H9 (cell line): ENCODE measurements around the gene SH2D1B. TPM values are rescaled to one million over a fixed set of nuclear protein-coding genes. Genes with fewer than 3 reads are reported as not detected.

Source experiments
- DNase-seq: peaks from one replicate; pipeline ENCODE4 v3.0.0-alpha.2; 2017
- H2AFZ ChIP-seq: one replicate; pipeline ENCODE4 v1.6.1; 2013; ENCODE audit warnings: mild to moderate bottlenecking, low read length, control low read depth, moderate library complexity
- H2AK5ac ChIP-seq: 2 replicates; pipeline ENCODE4 v1.6.1; 2013; ENCODE audit warnings: low read length, control low read depth, mixed read lengths; ENCODE audit not compliant: insufficient read length
- H2BK120ac ChIP-seq: one replicate; pipeline ENCODE4 v1.6.1; 2013; ENCODE audit warnings: low read depth, mild to moderate bottlenecking, low read length, control low read depth, inconsistent platforms; ENCODE audit not compliant: poor library complexity, severe bottlenecking
- H2BK12ac ChIP-seq: 2 replicates; pipeline ENCODE4 v1.6.1; 2013; ENCODE audit warnings: low read length, control low read depth, mixed read lengths, low read depth; ENCODE audit not compliant: insufficient read length
- H2BK15ac ChIP-seq: 2 replicates; pipeline ENCODE4 v1.6.1; 2013; ENCODE audit warnings: low read depth, low read length, control low read depth
- H2BK20ac ChIP-seq: one replicate; pipeline ENCODE4 v1.6.1; 2013; ENCODE audit warnings: low read depth, mild to moderate bottlenecking, low read length, control low read depth, inconsistent platforms; ENCODE audit not compliant: poor library complexity, severe bottlenecking
- H2BK5ac ChIP-seq: 2 replicates; pipeline ENCODE4 v1.6.1; 2013; ENCODE audit warnings: low read length, control low read depth, mixed read lengths; ENCODE audit not compliant: insufficient read length
- H3K14ac ChIP-seq: 2 replicates; pipeline ENCODE4 v1.6.1; 2013; ENCODE audit warnings: low read length, control low read depth; ENCODE audit not compliant: insufficient read depth
- H3K18ac ChIP-seq: 2 replicates; pipeline ENCODE4 v1.6.1; 2013; ENCODE audit warnings: low read depth, mild to moderate bottlenecking, mixed read lengths, low read length, control low read depth; ENCODE audit not compliant: insufficient read length
- H3K23ac ChIP-seq: 2 replicates; pipeline ENCODE4 v1.6.1; 2013; ENCODE audit warnings: low read length, control low read depth, mixed read lengths, low read depth; ENCODE audit not compliant: insufficient read length
- H3K23me2 ChIP-seq: 2 replicates; pipeline ENCODE4 v1.6.1; 2013; ENCODE audit warnings: low read depth, mild to moderate bottlenecking, mixed read lengths, low read length, control low read depth; ENCODE audit not compliant: insufficient read length, poor library complexity, severe bottlenecking
- H3K27ac ChIP-seq: 2 replicates; pipeline ENCODE4 v1.5.1; 2013; ENCODE audit warnings: low read length, control low read depth, mixed read lengths, low read depth; ENCODE audit not compliant: insufficient read length
- H3K27me3 ChIP-seq: 2 replicates; pipeline ENCODE4 v1.6.1; 2013; ENCODE audit warnings: low read length, control low read depth, inconsistent platforms; ENCODE audit not compliant: insufficient read depth
- H3K4ac ChIP-seq: 2 replicates; pipeline ENCODE4 v1.6.1; 2013; ENCODE audit warnings: low read depth, mild to moderate bottlenecking, control low read depth, inconsistent platforms, low read length, moderate library complexity
- H3K4me1 ChIP-seq: 2 replicates; pipeline ENCODE4 v1.6.1; 2013; ENCODE audit warnings: low read length, control low read depth, inconsistent platforms; ENCODE audit not compliant: insufficient read depth
- H3K4me2 ChIP-seq: 2 replicates; pipeline ENCODE4 v1.6.1; 2013; ENCODE audit warnings: low read length, control low read depth, mixed read lengths; ENCODE audit not compliant: insufficient read length, insufficient read depth
- H3K56ac ChIP-seq: 2 replicates; pipeline ENCODE4 v1.6.1; 2013; ENCODE audit warnings: low read depth, mild to moderate bottlenecking, mixed read lengths, low read length, control low read depth; ENCODE audit not compliant: insufficient read length
- H3K79me1 ChIP-seq: 2 replicates; pipeline ENCODE4 v1.6.1; 2013; ENCODE audit warnings: low read depth, mild to moderate bottlenecking, moderate library complexity, low read length, control low read depth, inconsistent platforms; ENCODE audit not compliant: insufficient read depth, poor library complexity, severe bottlenecking
- H3K79me2 ChIP-seq: 2 replicates; pipeline ENCODE4 v1.6.1; 2013; ENCODE audit warnings: low read length, control low read depth, inconsistent platforms; ENCODE audit not compliant: insufficient read depth
- H3K9ac ChIP-seq: 2 replicates; pipeline ENCODE4 v1.6.1; 2013; ENCODE audit warnings: low read length, control low read depth, mixed read lengths; ENCODE audit not compliant: insufficient read length; ENCODE audit errors: extremely low read depth
- H3K9me3 ChIP-seq: one replicate; pipeline ENCODE4 v1.6.1; 2013; ENCODE audit warnings: low read depth, low read length, inconsistent platforms; ENCODE audit not compliant: control insufficient read depth
- H3T11ph ChIP-seq: one replicate; pipeline ENCODE4 v1.6.1; 2013; ENCODE audit warnings: mild to moderate bottlenecking, low read length, control low read depth, inconsistent platforms
- H4K20me1 ChIP-seq: one replicate; pipeline ENCODE4 v1.6.1; 2013; ENCODE audit not compliant: control insufficient read depth, insufficient read length, insufficient read depth
- H4K5ac ChIP-seq: 2 replicates; pipeline ENCODE4 v1.6.1; 2013; ENCODE audit warnings: low read depth, mild to moderate bottlenecking, mixed read lengths, low read length, control low read depth; ENCODE audit not compliant: insufficient read length
- H4K8ac ChIP-seq: replicated peaks from 2 replicates; pipeline ENCODE4 v1.6.1; 2013; ENCODE audit warnings: low read length, control low read depth, mixed read lengths, low read depth; ENCODE audit not compliant: insufficient read length
- H4K91ac ChIP-seq: 2 replicates; pipeline ENCODE4 v1.6.1; 2013; ENCODE audit warnings: low read depth, mild to moderate bottlenecking, moderate library complexity, mixed read lengths, low read length, control low read depth; ENCODE audit not compliant: insufficient read length
- H3K27ac Mint-ChIP-seq, 3 experiments: 2 replicates in 2 of 3; 3 replicates in 1 of 3; pipeline ENCODE4 v1.8.0; 2020 to 2021; ENCODE audit warnings: mixed read lengths in 3 of 3, mild to moderate bottlenecking in 1 of 3, moderate library complexity in 1 of 3
- H3K27me3 Mint-ChIP-seq: 2 replicates; pipeline ENCODE4 v1.8.0; 2021; ENCODE audit warnings: low read depth, mild to moderate bottlenecking, moderate library complexity, mixed read lengths
- H3K36me3 Mint-ChIP-seq, 3 experiments: 2 replicates in 2 of 3; 3 replicates in 1 of 3; pipeline ENCODE4 v1.8.0; 2020 to 2021; ENCODE audit warnings: low read depth in 3 of 3, mixed read lengths in 3 of 3; ENCODE audit not compliant: insufficient read depth in 1 of 3
- H3K4me1 Mint-ChIP-seq, 2 experiments: 2 replicates each; pipeline ENCODE4 v1.8.0; 2020; ENCODE audit warnings: mixed read lengths in 2 of 2
- H3K4me3 Mint-ChIP-seq, 2 experiments: 2 replicates in 1 of 2; 3 replicates in 1 of 2; pipeline ENCODE4 v1.8.0; 2020 to 2021; ENCODE audit warnings: mild to moderate bottlenecking in 2 of 2, mixed read lengths in 2 of 2, moderate library complexity in 1 of 2
- H3K9me3 Mint-ChIP-seq, 2 experiments: 2 replicates in 1 of 2; 3 replicates in 1 of 2; pipeline ENCODE4 v1.8.0; 2020; ENCODE audit warnings: mild to moderate bottlenecking in 2 of 2, mixed read lengths in 2 of 2, moderate library complexity in 1 of 2
- CTCF ChIP-seq: fragments of 200-600 bp; sonication (generic); conservative IDR thresholded peaks from 3 replicates; pipeline ENCODE4 v1.8.0; 2021; ENCODE audit warnings: antibody characterized with exemption, mild to moderate bottlenecking
- WGBS: extraction: QIAGEN DNeasy Blood & Tissue Kit; methylation state at CpG from one replicate; pipeline ENCODE4 v1.1.7; 2013; ENCODE audit warnings: missing lambda C conversion rate, low lambda C conversion rate, mixed read lengths; ENCODE audit not compliant: insufficient read length; ENCODE audit errors: extremely low coverage; 5-methylcytosine and 5-hydroxymethylcytosine counted together
- total RNA-seq: library from RNA; stranded (reverse); gene quantifications from 2 replicates; pipeline ENCODE4 v1.2.1, GENCODE V29; 2021

The SH2D1B gene
- total RNA-seq, 1 experiment from 2014 or later: not detected

GRCh38 chr1:162385702-162386101, 26.2 kb downstream of the SH2D1B start:
- Histone ChIP-seq H2AK5ac (no peak overlapping the region), H3K23me2 (no peaks in the 10 kb centered on the region), H2BK5ac (no peak overlapping the region), H2BK20ac (no peak overlapping the region), H3K79me1 (no peaks in the 10 kb centered on the region), H2BK15ac (no peak overlapping the region), H4K20me1 (no peaks in the 10 kb centered on the region), H2AFZ (no peak overlapping the region), H3K9ac (no peak overlapping the region), H2BK120ac (no peak overlapping the region), H3K4ac (no peak overlapping the region), H3K23ac (no peak overlapping the region), H3T11ph (no peak overlapping the region), H3K56ac (no peak overlapping the region), H2BK12ac (no peak overlapping the region), H3K27ac (no peak overlapping the region), H3K4me2 (no peak overlapping the region), H3K18ac (no peak overlapping the region), H3K9me3 (no peaks in the 10 kb centered on the region), H3K79me2 (no peaks in the 10 kb centered on the region), H4K5ac (no peak overlapping the region), H3K27me3 (no peaks in the 10 kb centered on the region), H4K91ac (no peak overlapping the region), H3K4me1 (no peaks in the 10 kb centered on the region), H4K8ac (no peak overlapping the region), H3K14ac (no peak overlapping the region; the same call in 1 of the 2 replicates)
- WGBS: no CpG with 5 or more reads among the region's 3 CpGs
- Mint-ChIP-seq H3K27me3 (no peaks in the 10 kb centered on the region; the same call in none of the 2 replicates), H3K36me3 (peaks cover 8 to 23% (median 18%) of the 10 kb centered on the region in 3 experiments; a peak in 6 of 7 replicates), H3K27ac (no peak overlapping the region), H3K4me1 (peaks cover 25 to 28% of the 10 kb centered on the region in 2 experiments), H3K9me3 (no peaks in the 10 kb centered on the region), H3K4me3 (no peak overlapping the region)
- TF ChIP-seq CTCF: no peak
- no peak for DNase-seq
